GM13976 (cell line): ENCODE data around the gene PPP2R5C.

Source experiments
- DNase-seq: peaks from one replicate; pipeline ENCODE4 v3.0.0; 2012; ENCODE audit warnings: low spot score
- in situ Hi-C: fragments of 300-500 bp; cut with MboI; formaldehyde crosslinking; loops from one replicate; pipeline ENCODE4 v1.12.0; 2022; ENCODE audit warnings: low sequenced_read_pairs, mixed read lengths, inconsistent platforms; ENCODE audit not compliant: unreplicated experiment
- TF ChIP-seq, protein P1 (sequence below): IDR thresholded peaks from 2 replicates; pipeline ENCODE4 v1.5.1; 2012; ENCODE audit warnings: borderline replicate concordance, mild to moderate bottlenecking; ENCODE audit not compliant: insufficient read depth; ENCODE audit errors: extremely low read depth, missing control alignments, control extremely low read depth

Gene PPP2R5C

GRCh38 chr14:101830271-101830670 lies 68.8 kb downstream of the PPP2R5C start:
- no peak for DNase-seq
- TF ChIP-seq, protein P1, sequence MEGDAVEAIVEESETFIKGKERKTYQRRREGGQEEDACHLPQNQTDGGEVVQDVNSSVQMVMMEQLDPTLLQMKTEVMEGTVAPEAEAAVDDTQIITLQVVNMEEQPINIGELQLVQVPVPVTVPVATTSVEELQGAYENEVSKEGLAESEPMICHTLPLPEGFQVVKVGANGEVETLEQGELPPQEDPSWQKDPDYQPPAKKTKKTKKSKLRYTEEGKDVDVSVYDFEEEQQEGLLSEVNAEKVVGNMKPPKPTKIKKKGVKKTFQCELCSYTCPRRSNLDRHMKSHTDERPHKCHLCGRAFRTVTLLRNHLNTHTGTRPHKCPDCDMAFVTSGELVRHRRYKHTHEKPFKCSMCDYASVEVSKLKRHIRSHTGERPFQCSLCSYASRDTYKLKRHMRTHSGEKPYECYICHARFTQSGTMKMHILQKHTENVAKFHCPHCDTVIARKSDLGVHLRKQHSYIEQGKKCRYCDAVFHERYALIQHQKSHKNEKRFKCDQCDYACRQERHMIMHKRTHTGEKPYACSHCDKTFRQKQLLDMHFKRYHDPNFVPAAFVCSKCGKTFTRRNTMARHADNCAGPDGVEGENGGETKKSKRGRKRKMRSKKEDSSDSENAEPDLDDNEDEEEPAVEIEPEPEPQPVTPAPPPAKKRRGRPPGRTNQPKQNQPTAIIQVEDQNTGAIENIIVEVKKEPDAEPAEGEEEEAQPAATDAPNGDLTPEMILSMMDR = no peak

GRCh38 chr14:101833045-101833444 lies 71.5 kb downstream of the PPP2R5C start:
- DNase-seq = no peak
- in situ Hi-C loops = no loop called here
- TF ChIP-seq, protein P1 = no peak

More at GRCh38 chr14:101830271-101830670, 68.8 kb downstream of the PPP2R5C start:
- in situ Hi-C loops = no loop called here

DNA sequence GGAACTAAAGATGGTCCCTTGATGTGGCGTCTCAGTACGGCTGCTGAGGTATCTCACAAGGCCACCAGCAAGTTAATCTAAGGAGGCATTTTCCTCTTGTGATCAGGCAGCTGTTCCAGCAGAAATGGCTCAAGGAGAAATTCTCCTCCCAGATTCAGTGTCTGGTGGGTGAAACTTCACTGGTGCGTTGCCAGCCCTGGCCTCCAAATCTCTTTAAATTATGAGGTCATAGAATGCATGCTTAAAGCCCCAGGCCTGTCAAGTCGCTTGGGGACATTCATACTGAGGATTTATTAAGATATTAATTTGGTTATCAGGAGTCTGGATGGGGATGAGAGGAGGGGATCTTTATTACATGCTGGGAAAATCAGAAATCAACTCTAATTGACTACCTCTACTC lies 72.9 kb downstream of the PPP2R5C start:
- no peak for DNase-seq
- TF ChIP-seq, protein P1 = no peak
- in situ Hi-C loops = no loop called here

DNA sequence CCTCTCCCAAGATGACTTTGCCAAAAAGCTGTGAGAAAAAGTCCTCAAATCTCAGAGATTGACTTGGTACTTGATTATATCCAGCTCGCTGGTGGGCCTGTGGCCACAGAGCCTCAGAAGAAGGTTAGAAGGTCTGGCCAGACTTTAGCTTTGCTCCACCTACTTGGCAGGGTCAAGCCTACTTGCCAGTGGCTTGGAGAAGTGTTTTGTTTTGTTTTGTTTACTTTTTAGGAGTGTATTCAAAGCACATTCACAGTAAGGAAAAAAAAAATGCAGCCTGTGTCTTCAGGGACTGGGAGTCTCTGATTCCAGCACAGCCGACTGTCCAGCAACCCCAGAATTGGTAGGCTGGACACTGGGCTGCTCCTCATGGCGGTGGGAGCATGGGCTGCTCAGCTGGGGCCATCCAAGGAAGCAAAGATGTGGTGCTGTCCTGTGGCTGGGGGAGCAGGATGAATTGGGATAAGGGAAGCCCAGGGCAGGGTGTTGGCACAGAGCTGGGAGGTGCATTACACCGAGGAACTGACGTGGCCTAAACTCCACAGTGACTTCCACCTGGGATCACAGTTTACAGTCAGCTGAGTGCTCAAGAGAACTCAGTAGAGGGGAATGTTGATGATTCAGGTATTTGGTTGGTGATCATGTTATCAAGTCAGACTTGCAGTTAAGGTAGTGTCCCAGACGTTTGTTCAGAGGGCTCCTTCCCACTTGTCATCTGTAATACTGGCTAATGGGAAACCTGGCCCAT lies 73.5 kb downstream of the PPP2R5C start:
- TF ChIP-seq, protein P1 = no peak
- in situ Hi-C loops = no loop called here
- no peak for DNase-seq

DNA sequence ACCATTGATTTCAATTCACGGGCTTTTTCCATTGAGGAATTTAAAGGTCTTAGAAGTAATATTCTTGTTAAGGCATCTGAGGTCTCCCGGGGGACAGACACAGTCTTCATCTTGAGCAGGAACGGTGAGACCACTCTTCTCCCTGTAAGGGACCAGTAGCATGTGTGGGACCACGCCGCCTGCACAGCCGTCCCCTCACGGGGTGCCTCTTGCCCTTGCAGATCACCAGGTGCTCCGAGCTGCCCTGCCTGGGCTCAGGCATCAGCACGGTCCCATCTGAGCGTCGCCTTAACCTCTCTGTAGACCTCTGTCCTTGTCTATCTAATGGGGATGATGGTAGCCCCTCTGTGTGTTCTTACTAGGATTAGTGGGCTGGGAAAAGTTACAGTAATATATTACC lies 74.1 kb downstream of the PPP2R5C start:
- TF ChIP-seq, protein P1 = no peak
- DNase-seq = no peak
- in situ Hi-C loops = no loop called here

- in situ Hi-C loops = no loop called here
- no peak for DNase-seq
- TF ChIP-seq, protein P1 = no peak
Observed at GRCh38 chr14:101836135-101836534, 74.6 kb downstream of the PPP2R5C start.
